HG03442 (cell line): ENCODE measurements around the gene LMX1A.

Source experiments
- ATAC-seq: cut with Tn5 transposase; IDR thresholded peaks from one replicate; pipeline ENCODE4 v1.9.1; 2021; ENCODE audit warnings: mild to moderate bottlenecking, moderate library complexity; ENCODE audit not compliant: unreplicated experiment

The LMX1A gene

GRCh38 chr1:165355977-165356811, at the start of gene LMX1A:
LMX1A (minus strand) TSS chr1:165356715; CDS start chr1:165355559, 1,156 bp downstream.
- ATAC-seq, result no peak

GRCh38 chr1:165403835-165404482, 47.4 kb upstream of the LMX1A start:
- peak; percentile 62 for ATAC-seq

DNA sequence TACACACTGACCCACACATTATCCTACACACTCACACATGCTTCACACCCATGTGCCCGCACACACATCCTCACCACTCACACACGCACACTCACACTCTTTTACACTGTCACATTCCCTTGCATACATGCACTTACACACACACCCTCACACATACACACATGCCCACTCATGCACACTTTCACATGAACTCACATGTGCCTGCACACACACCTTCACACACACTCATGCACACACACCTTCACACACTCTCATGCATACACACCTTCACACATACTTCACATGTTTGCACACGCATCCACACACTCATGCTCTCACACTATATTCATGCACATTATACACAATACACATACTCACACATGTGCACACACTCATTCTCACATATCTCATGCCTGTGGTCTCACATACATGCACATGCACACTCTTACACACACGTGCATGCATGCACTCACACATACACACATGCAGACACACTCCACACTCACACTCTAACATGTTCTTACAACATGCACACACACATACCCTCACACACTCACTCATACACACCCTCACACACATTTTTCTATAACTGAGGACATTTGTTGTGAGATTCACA, 46.1 kb upstream of the LMX1A start:
- ATAC-seq, result no peak

GRCh38 chr1:165397944-165398343, 41.4 kb upstream of the LMX1A start:
- ATAC-seq, result no peak

GRCh38 chr1:165395901-165396300, 39.4 kb upstream of the LMX1A start:
- ATAC-seq, result no peak

GRCh38 chr1:165395478-165395877, 39.0 kb upstream of the LMX1A start:
- peak; percentile 48 for ATAC-seq

DNA sequence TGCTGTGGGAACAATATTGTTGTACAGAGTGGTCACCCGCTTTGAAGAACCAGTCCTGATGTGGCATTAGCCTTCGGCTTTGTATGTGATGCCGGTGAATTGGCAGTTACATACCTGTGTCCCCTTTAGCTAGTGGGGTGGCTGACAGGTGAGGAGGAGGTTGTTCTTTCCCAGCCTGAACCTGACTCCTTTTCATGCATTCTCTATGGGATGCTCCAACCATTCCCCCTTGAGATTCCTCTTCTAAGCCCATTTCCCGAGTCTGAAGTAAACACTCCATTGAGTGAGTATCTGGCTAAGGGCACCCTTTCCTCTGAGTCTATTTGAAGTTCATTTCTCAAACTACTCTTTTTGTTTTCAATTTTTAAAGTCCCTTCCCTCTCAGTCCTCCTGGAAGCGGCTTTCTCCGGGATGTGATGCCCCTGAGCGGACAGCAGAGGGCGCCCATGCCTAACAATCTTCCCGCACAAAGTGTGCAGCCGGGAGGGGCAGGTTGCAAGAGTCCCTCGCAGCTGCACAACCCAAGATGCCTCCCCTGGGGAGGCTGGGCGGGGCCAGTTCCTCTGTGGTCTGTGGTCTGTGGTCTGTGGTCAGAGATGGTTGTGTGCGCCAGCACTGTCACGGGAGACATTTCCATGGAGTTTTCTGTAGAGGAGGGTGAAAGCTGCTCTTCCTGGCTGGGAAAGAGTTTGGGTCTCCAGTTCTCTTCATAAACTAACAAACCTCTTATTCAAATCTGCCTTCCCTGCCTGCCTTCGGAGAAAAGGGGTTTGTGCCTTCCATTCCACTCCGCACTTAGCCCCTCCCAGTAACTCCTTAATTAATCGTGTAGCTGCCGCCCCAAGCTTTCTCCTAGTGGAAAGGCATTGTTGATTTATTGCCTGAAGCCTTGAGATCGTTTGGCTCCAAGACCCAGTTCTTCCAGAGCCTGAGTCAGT, 36.4 kb upstream of the LMX1A start:
- ATAC-seq, result peak; percentile 96

DNA sequence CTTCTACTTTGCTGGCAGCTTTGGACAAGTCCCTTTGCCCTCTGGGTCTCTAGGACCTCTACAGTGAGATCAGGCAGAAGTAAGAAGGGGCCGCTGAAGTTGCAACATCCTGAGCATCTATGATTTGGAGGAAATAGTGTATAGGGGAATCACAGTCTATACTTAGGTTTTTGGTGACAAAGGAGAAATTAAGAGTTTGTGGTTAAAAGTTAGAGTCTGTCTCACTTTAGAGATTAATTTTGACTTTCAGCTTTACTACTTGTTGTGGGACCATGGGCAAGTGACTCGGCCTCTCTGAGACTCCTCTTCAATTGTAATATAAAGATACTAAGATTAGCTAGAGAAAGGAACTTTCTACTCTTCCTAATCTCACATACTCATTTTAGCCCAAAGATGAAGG, 33.1 kb upstream of the LMX1A start:
- no peak for ATAC-seq

- no peak for ATAC-seq
These were observed 31.4 kb upstream of the LMX1A start for GRCh38 chr1:165387961-165388360.

GRCh38 chr1:165387505-165387904, 31.0 kb upstream of the LMX1A start:
- ATAC-seq, result no peak

GRCh38 chr1:165383599-165384405, 27.3 kb upstream of the LMX1A start:
- ATAC-seq, result no peak

GRCh38 chr1:165383067-165383466, 26.6 kb upstream of the LMX1A start:
- ATAC-seq, result no peak

- no peak for ATAC-seq
These were observed 25.4 kb upstream of the LMX1A start for GRCh38 chr1:165381745-165382505.

- ATAC-seq, result no peak
These were observed 20.3 kb upstream of the LMX1A start for GRCh38 chr1:165376811-165377311.

GRCh38 chr1:165376041-165376810, 19.7 kb upstream of the LMX1A start:
- ATAC-seq, result peak; percentile 46

GRCh38 chr1:165375623-165376022, 19.1 kb upstream of the LMX1A start:
- no peak for ATAC-seq

DNA sequence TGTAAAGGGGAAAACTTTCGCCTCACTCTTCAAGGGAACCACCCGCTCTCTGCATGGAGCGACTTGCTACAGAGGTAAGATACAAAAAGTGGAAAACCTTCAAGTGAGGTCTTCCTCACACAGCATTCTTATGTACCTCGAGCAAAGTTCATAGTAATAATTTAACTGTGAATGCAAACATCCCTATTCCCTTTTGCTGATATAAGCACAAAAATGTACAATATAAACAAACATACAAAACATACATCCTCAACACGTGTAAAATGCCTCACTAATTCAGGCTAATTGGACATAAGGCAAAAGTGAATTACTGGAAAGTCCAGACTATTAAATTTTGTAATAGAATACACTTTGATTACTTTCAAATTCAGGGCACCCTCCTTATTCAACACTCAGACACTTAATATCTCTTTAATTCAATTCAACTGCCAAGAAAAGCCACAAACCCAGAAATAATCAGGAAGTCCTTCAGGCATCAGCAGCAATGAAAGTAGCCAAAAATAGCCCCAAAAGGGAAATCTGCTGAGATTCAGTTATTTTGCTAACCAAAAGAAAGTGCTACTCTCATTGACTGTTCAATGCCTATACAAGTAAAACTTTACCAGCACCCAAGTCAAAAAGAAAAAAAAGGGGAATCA, 15.2 kb upstream of the LMX1A start:
- ATAC-seq, result no peak
